Frontal cortex (tissue), 4 donors: Measurements from ENCODE around the gene GRXCR1. TPM values are rescaled to one million over a fixed set of nuclear protein-coding genes. Genes with fewer than 3 reads are reported as not detected.

Experiments used
- DNase-seq, 2 donors: peaks; one replicate each; pipeline ENCODE4 v3.0.0; 2012; ENCODE audit warnings: low spot score in 2 of 2
- FAIRE-seq: peaks from 2 replicates; lab custom pipeline; 2012; peaks lifted over from hg19 to GRCh38; lab: Jason Lieb, UNC
- total RNA-seq: library from RNA; depleted of rRNA; stranded (reverse); fragments of >200 nt; gene quantifications from one replicate; pipeline ENCODE4 v1.2.3, GENCODE V29; 2014
- donor health status: control.
- donor health status: control.
- donor health status: control.

Gene GRXCR1
- total RNA-seq, 1 donor from 2014 or later, result not detected

DNA sequence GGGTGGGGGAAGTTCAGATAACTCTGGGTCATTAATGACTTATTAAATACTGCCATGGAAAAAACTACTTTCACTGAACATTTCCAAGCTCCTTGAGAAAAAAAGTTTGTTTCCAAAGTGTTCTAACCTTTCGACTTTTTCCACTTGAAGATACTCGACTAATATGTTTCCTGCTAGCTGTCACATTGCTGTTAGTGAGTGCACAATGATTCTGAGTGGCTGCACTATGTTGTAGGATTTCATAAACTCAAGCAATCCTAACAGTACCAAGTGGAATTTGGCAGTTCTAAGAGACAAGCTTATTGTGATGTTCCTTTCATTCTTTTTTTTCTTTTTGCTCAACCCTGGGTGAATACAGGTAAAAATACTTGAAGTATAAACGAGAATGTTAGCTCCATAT, 33.4 kb downstream of the GRXCR1 start:
- DNase-seq, result no peak

DNA sequence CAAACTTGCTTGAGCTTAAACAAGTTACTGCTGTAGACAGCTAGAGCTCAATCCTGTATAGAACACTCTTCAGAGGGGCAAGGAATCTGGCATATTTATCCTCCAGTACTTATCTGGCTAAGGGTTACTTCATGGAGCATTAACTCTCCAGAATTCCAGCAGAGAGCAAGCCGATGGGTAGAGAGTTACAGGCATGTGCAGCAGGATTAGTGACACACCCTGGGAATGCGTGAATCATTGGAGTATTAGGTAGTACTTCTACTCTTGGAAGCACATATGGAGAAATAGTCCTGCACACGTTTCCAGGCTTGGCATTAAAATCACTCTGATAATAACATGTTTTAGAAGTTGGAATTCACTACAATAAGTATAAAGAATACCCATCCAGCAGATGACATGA, 35.4 kb downstream of the GRXCR1 start:
- DNase-seq (no peak), FAIRE-seq (no peak)

More for the DNA sequence above, 33.4 kb downstream of the GRXCR1 start:
- FAIRE-seq, result no peak

DNA sequence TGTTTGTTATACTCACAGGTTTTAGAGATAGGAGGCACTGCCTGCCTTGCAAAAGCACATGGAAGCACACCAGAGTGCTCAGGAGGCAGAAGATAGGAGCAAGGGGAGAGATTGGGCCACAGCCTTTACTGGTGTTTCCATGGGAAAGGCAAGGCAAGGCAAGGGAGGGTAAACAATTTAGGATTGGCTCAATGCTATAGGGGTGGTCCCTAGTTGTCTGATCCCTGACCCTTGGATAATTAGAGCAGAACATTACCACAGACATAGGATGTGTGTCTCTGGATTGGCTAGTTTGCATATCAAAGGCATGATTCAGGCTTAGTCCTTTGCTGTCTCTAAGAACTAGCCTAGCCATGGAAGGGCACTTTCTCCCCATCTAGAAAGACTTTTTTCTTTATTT, 36.1 kb downstream of the GRXCR1 start:
- no peak for DNase-seq

DNA sequence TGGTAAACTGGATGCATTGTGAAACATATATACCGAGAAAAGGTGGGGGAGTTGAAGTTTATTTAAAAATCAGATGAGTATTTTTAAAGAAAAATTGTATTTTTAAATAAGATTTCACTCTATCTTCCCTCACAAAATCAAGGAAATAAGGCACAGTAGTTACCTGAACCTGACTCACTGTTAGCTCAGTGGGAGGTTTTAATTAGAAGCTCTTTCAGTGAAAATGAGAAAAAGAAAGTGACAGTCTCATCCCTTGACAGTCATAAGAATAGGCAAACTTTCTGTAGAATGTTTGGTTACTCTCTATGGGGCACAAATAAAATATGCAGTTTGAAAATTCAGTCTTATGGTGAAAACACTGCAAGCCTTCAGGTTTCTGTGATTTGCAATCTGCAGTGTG, 49.7 kb downstream of the GRXCR1 start:
- DNase-seq, result no peak

More for the DNA sequence above, 36.1 kb downstream of the GRXCR1 start:
- no peak for FAIRE-seq

DNA sequence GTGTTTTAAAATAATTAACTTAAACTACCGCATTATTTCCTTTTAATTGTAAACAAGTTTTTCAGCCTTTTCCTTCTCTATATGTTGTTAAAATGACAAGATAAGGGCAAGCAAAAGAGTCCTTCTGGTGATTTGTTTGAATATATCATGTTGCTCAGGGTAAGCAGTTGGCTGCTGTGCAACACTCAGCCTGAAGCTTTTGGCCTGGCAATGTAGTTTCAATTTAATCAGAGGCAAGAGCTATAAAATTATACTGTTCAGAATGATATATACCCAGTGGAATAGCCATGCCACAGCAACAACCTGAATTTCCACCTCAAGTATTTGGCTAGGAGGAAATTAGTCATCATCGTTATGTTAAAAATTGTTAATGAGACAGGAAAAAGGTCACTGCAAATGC, 53.4 kb downstream of the GRXCR1 start:
- no peak for FAIRE-seq
- no peak for DNase-seq

More for the DNA sequence above, 49.7 kb downstream of the GRXCR1 start:
- FAIRE-seq, result no peak

DNA sequence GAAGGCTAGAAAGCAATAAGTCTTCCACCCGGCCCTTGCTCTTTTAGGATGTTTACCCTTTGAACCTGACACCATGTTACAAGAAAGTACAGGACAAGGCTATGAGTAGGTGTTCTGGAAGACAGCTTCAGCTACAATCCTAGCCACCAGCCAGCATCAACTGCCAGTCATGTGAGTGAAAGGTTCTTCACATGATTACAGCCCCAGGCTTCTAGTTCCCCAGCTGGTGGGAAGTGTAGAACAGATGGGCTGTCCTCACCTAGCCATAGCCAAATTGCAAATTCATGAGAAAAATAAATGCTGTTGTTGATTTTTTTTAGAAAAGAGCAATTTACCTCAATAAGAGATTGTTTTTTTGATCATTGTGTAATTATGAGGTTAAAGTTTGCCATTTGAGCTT, 60.8 kb downstream of the GRXCR1 start:
- no peak for FAIRE-seq
- DNase-seq, result no peak

DNA sequence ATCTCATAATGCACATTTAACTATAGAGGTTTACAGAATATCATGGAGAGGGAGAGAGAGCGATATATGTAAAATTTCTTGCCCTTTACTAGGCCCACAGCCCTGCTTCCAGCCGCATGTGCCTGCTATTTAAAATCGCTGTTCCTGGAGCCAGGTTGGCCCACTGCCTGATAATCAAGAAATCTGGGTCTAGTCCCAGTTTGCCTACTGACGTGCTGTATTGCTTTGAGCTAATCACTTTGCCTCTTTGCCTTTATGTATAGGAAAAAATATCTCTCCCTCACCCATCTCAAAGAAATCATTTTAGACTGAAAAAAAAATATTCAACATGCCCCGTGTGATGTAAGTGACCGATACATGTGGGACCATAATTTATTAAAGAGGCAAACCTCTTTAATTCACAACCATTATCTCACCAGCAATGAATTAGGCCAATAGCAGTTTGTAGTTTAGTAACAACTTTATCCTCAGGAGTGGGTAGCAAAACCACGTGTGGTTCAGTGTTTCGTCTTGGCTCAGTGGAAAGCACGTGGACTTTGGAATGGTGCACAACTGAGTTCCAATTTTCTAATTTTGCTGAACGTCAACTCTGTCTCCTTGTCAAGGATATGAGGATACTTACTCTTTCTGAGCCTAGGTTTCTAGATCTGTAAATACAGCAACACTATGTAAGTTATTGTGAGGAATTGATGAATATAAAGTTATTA, 62.6 kb downstream of the GRXCR1 start:
- no peak for DNase-seq
- FAIRE-seq, result no peak

DNA sequence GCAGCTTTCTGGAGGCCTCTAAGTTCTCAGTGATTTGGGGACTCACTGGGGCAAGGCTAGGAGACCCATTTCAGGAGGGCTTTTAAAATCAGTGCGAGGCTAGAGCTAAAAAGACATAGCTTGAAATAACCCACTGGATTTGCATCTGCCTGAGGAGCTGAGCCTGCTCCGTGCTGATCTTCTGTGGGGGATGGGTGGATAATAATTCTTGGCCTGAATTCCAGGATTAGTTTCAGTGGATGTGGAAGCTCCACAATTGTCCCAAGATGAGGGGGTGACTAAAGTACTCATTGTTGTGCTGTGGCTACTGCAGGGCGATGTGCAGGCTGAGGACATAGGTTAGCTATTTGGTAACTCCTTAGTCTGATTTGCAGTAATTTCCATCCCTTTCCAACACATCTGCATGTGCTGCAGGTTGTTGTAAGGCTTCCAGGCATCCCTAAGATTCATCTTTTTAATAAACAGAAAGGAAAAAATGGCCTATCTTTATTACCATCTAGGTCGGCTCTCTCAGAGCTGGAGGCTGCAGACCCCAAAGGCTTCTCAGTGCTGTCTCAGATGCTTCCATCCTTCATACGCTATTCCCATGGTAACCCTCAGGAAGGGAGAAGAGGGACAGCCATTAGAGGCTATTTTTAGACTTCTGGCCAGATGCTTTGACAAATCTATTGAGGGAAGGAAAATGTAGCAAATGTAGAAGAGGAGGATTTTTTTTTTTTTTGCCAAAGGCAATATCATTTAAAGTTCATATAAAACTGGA, 63.4 kb downstream of the GRXCR1 start:
- no peak for FAIRE-seq
- no peak for DNase-seq

DNA sequence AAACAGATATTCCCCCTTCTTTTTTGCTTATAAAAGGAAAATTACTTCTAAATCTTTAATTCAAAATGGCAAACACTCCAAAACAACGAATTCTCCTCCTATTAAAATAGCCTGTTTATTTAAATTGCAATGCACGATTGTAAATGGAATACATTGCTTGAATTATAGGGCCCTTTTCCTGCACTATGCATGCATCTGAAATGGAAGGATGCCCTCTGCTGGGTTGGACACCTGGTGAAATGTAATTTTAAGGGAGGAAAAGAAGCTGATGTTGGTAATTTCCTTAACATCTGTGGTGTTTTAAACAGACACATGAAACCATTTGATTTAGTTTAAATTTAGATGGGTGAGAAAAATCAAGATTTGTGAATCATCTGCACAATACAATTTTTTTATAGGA, 72.8 kb downstream of the GRXCR1 start:
- FAIRE-seq (no peak), DNase-seq (no peak)

DNA sequence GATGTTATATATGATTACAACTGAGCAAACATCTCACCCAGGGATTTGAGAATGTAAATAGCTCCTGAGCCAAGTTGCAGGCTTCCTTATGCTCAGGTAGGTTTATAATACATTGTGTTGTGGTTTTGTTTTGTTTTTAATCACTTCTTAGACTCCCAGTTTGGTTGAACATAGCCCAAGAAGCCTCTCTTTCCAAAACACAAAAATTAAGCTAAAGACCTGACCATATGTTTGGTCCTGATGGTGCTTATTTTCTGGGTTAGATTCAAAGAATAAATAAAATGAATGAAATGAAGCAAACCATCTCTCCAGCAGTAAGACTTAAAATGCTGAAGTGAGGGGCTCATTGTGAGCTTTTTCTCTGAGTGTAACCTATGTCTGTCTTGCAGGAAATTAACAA, 93.5 kb downstream of the GRXCR1 start:
- DNase-seq (no peak), FAIRE-seq (no peak)

DNA sequence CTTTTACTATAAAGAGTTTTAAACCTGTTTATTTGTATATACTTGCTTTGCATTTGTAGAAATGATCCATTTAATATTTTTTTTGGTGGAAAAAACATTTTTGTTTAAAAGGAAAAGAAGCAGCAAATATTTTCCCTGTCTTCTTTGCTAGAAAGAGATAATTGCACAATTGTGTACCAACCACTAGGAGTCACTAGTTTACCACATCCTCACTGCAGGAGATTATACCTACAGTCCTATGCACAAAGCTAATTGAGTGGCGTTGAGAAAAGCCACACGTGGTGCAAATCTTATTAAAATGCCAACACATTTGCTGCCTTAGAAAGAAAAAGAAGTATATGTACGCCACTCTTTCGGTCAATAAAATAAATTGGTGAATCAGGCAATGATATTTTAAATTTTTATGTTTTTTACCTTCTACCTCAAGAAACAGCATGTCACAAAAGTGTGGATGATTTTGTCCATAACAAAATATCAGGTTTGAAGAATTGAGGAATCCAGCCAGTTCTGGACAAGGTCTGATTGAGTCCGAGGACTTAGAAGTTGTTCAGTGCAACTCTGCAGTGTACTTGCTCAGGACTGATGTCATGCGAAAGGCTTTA, 102.9 kb downstream of the GRXCR1 start:
- DNase-seq (peak; percentile 2 to 34), FAIRE-seq (no peak)

DNA sequence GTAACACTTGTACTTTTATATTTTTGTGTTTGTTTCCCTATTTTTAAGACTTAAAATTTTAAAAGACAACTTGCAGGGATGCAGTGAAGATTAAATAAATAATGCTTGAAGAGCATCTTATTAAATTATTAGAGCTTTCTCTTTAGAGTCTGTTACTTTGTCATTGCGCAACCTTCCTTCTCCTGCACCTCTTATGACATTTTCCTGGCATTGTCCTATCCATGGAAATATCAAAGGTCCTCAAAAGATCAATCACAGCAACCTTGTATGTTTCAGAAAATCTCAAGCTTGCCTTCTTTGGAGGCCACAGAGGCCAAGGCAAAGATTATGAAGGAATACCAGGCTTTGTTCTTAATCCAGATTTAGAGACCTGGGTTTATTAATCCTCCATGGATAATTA, 116.3 kb downstream of the GRXCR1 start:
- DNase-seq, result no peak
- no peak for FAIRE-seq

DNA sequence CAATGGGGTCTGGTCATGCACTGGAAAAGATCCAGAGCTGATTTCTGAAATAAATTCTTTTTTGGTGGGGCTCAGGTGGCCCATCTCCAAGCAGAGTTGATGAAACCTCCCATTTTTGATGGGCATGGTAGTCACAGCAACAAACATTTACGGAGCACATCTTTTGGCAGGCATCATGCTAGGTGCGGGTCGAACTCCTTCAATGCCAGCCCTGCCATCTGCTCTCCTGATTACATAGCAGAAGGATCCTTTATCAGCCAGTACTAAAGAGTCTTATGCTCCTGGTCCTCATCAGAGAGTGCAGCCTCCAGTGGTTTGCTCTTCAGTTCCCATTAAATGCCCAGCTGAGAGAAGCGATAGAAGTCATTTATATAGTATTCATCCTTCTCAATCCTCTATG, 121.7 kb downstream of the GRXCR1 start:
- DNase-seq, result no peak
- FAIRE-seq, result no peak

DNA sequence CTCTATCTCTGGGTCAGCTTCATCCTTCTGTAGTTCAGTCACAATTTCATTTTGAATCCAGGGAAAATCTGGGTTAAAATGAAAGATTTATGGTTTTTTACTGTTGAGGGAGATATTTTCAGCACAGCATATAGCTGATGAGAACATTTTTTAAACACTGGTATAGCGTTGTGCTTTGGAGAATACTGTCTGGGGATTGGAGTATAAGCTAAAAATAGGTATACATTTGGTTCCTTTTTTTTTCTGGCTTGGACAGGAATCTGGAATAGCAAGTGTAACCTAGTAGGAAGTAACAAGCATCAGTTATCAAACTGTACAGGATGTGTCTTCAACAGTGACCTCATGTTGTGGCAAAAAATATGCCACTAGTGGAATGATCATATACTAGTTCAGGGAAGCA, 149.1 kb downstream of the GRXCR1 start:
- FAIRE-seq (no peak), DNase-seq (no peak)

DNA sequence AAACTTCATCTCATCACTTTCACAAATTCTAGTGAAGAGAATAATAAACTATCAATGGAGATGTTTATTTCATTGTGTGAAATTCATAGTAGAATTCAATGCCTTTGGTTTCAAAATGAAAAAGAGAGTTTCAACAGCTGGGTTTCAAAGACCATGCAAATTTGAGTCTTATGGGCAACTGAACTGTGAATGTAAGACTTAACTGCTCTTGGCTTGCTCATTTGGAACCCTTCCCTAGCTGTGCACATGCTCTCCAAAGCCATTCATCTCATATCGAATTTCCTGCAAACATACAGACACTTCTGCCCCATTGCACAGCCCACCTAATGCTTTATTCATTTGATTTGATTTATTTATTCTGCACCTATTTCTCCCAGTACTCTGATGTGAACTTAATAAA, 154.5 kb downstream of the GRXCR1 start:
- DNase-seq, result no peak

DNA sequence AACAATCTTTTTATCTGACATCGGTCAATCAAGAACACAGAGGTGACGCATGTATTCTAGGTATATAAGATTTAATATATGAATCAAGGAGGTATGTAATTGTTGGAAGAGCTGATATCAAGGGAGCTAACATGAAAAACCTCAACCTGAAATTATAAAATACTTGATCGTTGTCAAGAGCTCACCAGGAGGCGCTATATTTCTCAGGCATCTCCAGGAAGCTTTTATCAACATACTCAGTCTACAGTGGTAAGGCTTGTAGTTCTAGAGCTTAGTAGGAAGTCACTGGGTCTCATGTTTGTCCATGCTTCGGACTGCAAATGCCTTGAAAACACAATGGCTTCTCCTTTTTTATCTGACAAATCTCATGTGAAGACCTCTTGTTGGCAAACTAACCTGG, 156.1 kb downstream of the GRXCR1 start:
- DNase-seq, result no peak
- FAIRE-seq, result no peak

More for the DNA sequence above, 154.5 kb downstream of the GRXCR1 start:
- FAIRE-seq, result no peak

DNA sequence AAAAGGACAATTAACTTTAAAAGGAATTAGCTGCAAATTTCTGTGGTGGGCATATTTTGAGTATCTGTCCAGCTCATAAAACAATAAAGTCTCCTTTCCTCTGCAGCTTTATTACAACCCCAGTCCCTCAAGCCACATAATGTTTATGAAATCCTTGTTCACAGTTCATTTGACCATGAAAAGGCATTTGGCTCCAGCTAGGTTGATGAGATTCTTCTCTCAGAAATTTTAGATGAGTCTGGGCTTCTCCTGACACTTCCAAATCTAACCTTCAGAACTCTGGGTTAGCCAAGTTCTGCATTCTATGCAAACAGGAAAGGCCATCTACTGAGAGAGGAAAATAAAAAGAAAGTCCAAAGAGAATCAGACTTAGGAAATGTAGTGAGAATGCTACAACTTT, 156.8 kb downstream of the GRXCR1 start:
- DNase-seq (no peak), FAIRE-seq (no peak)

DNA sequence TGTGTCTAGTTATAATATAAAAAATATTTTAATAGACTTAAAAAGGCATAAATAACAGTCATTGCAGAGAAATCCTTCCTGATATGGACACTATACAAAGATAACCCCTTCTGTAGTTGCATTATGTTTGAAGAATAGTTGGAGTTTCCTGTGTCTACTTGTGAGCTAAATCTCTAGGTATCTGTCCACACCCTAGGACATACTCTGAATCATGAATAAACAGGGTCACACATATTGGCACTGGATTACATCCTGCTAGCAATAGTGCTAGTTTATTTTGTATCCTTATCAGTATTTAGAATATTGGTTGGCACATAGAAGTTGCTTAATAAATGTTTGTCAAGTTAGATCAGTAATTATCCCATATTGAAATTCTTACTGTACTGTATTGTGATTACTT, 173.9 kb downstream of the GRXCR1 start:
- FAIRE-seq (no peak), DNase-seq (no peak)

DNA sequence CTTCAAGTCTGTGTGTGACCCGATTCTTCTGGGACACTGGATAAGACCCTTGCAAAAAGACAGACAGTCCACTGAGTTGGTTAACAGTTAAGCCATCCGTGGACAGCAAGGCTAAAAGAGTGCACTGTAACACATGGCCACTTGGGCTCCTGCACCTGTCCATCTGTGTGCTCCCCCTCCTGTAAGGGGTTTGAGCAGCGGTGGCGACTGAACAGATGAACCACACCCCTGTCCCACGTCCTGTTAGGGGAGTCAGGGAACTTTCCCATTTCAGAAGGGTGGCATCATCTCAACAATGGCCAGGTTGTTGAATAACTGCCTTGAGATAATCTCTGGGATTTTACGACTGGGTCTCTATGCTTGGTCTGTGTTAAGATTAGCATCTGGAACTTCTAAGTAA, 178.6 kb downstream of the GRXCR1 start:
- FAIRE-seq, result no peak
- no peak for DNase-seq
